HFFc6 (cell line): ENCODE data around the gene CELF4. TPM values are rescaled to one million over a fixed set of nuclear protein-coding genes. Genes with fewer than 3 reads are reported as not detected.

ENCODE experiments used
- DNase-seq: peaks from one replicate; pipeline ENCODE4 v3.0.0-alpha.2; 2018
- H3K27ac Mint-ChIP-seq: 2 replicates; pipeline ENCODE4 v1.8.0; 2020; ENCODE audit warnings: mild to moderate bottlenecking, mixed read lengths
- H3K27me3 Mint-ChIP-seq: 2 replicates; pipeline ENCODE4 v1.8.0; 2021; ENCODE audit warnings: mild to moderate bottlenecking, moderate library complexity, mixed read lengths; ENCODE audit not compliant: insufficient read depth
- H3K36me3 Mint-ChIP-seq: 2 replicates; pipeline ENCODE4 v1.8.0; 2021; ENCODE audit warnings: low read depth, mixed read lengths
- H3K4me1 Mint-ChIP-seq: 2 replicates; pipeline ENCODE4 v1.8.0; 2020; ENCODE audit warnings: low read depth, mixed read lengths
- H3K4me3 Mint-ChIP-seq: 2 replicates; pipeline ENCODE4 v1.8.0; 2020; ENCODE audit warnings: mild to moderate bottlenecking, moderate library complexity, mixed read lengths
- H3K9me3 Mint-ChIP-seq: 2 replicates; pipeline ENCODE4 v1.8.0; 2020; ENCODE audit warnings: mild to moderate bottlenecking, mixed read lengths
- CTCF ChIP-seq: fragments of 200-600 bp; sonication (generic); IDR thresholded peaks from 2 replicates; pipeline ENCODE4 v1.5.0; 2021; ENCODE audit warnings: antibody characterized with exemption, mild to moderate bottlenecking
- total RNA-seq, 6 experiments: library from RNA; stranded (reverse); fragmentation: NEBNext Ultra II Directional; extraction: Animal tissue kit (Norgen Biotek cat#: 25700); gene quantifications; 2 replicates in 1 of 6; 3 replicates in 5 of 6; pipeline ENCODE4 v1.2.3, GENCODE V29; 2021

Gene CELF4
- total RNA-seq, 6 experiments from 2014 or later: not detected

GRCh38 chr18:37588289-37588688 is 22.7 kb upstream of the CELF4 start:
- Mint-ChIP-seq H3K4me1 (no peaks in the 10 kb centered on the region), H3K27me3 (peaks cover 10% of the 10 kb centered on the region; the same call in 1 of the 2 replicates), H3K9me3 (no peaks in the 10 kb centered on the region), H3K27ac (no peak overlapping the region), H3K4me3 (no peak overlapping the region), H3K36me3 (no peaks in the 10 kb centered on the region)
- DNase-seq: no peak
- TF ChIP-seq CTCF: no peak

- DNase-seq: no peak
- H3K9me3 Mint-ChIP-seq: no peaks in the 10 kb centered on the region
- no peak overlapping the region for H3K4me3 Mint-ChIP-seq
- H3K4me1 Mint-ChIP-seq: no peaks in the 10 kb centered on the region
- H3K27ac Mint-ChIP-seq: no peak overlapping the region
- no peaks in the 10 kb centered on the region for H3K36me3 Mint-ChIP-seq
- H3K27me3 Mint-ChIP-seq: peaks cover 10% of the 10 kb centered on the region; the same call in 1 of the 2 replicates
- TF ChIP-seq CTCF: no peak
Observed at GRCh38 chr18:37586656-37587225, 21.1 kb upstream of the CELF4 start.

- H3K4me3 Mint-ChIP-seq: no peak overlapping the region
- H3K27ac Mint-ChIP-seq: no peak overlapping the region
- H3K36me3 Mint-ChIP-seq: no peaks in the 10 kb centered on the region
- DNase-seq: no peak
- peaks cover 12% of the 10 kb centered on the region; the same call in 1 of the 2 replicates for H3K27me3 Mint-ChIP-seq
- H3K4me1 Mint-ChIP-seq: no peaks in the 10 kb centered on the region
- no peak for TF ChIP-seq CTCF
- no peaks in the 10 kb centered on the region for H3K9me3 Mint-ChIP-seq
Observed at GRCh38 chr18:37584952-37585695, 19.5 kb upstream of the CELF4 start.

GRCh38 chr18:37584217-37584616 is 18.6 kb upstream of the CELF4 start:
- peaks cover 11% of the 10 kb centered on the region; the same call in 1 of the 2 replicates for H3K27me3 Mint-ChIP-seq
- DNase-seq: no peak
- H3K27ac Mint-ChIP-seq: no peak overlapping the region
- no peaks in the 10 kb centered on the region for H3K4me1 Mint-ChIP-seq
- H3K9me3 Mint-ChIP-seq: no peaks in the 10 kb centered on the region
- no peaks in the 10 kb centered on the region for H3K36me3 Mint-ChIP-seq
- no peak overlapping the region for H3K4me3 Mint-ChIP-seq
- no peak for TF ChIP-seq CTCF

GRCh38 chr18:37582261-37582660 is 16.7 kb upstream of the CELF4 start:
- Mint-ChIP-seq H3K27ac (no peak overlapping the region), H3K36me3 (no peaks in the 10 kb centered on the region), H3K4me1 (no peaks in the 10 kb centered on the region), H3K9me3 (no peaks in the 10 kb centered on the region), H3K4me3 (no peak overlapping the region), H3K27me3 (peaks cover 11% of the 10 kb centered on the region; the same call in 1 of the 2 replicates)
- no peak for DNase-seq
- no peak for TF ChIP-seq CTCF
